ENCODE measurements around the gene FAM3C. TPM values are rescaled to one million over a fixed set of nuclear protein-coding genes. Genes with fewer than 3 reads are reported as not detected.

Gene FAM3C
- total RNA-seq, 4 donors from 2014 or later = 27.4 to 48.1 (median 31.8) TPM

DNA sequence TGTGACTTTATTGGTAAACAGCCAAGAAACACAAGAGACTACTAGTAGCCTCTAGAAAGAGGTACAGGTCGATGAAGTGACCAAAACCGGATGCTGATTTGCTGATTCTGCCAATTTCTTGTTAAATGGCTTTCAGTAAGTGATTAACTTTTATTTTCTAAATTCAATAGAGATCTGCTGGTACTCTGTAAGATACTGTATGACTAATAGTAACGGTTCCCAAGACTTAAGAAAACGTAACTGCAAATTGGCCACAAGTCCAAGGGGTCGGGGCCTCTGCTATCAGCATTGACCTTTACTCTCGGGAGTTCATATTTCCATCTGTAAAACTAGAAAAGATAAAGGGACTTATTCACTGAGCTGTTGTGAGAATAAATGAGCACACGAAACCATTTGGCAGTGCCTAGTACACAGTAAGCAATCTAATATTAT is 1.4 kb downstream of the FAM3C start:
- Histone ChIP-seq H3K27ac (no peak overlapping the region), H3K36me3 (no peaks in the 10 kb centered on the region), H3K4me1 (peaks cover 0 to 15% (median 2%) of the 10 kb centered on the region in 3 donors), H3K27me3 (no peaks in the 10 kb centered on the region), H3K9me3 (no peaks in the 10 kb centered on the region), H3K4me3 (peak overlapping the region in 1 of 2 donors; percentile 85)
- WGBS, 2 donors (ENCODE audit: low coverage in 1 of 2) = 41 to 62% methylated on average over 7 of the region's 7 CpGs
- no peak for TF ChIP-seq POLR2AphosphoS5 (IDR thresholded peaks at IDR 0.05)
- no peak for ATAC-seq

DNA sequence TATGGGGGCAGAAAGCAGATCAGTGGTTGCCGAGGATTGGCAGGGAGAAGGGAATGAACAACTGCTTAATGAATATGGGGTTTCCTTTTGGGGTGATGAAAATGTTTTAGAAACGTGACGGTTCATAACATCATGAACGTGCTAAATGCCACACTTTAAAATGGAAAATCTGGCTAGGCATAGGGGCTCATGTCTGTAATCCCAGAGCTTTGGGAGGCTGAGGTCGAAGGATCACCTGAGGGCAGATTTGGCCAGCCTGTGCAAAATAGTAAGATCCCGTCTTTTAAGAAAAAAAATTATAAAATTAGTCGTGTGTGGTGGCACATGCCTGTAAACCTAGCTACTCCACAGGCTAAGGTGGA is 3.1 kb downstream of the FAM3C start:
- H3K9me3 ChIP-seq = no peaks in the 10 kb centered on the region
- TF ChIP-seq POLR2A (IDR thresholded peaks at IDR 0.05) (no peak), POLR2AphosphoS5 (IDR thresholded peaks at IDR 0.05) (no peak), EP300 (IDR thresholded peaks at IDR 0.05) (no peak)
- TF ChIP-seq, protein P1, sequence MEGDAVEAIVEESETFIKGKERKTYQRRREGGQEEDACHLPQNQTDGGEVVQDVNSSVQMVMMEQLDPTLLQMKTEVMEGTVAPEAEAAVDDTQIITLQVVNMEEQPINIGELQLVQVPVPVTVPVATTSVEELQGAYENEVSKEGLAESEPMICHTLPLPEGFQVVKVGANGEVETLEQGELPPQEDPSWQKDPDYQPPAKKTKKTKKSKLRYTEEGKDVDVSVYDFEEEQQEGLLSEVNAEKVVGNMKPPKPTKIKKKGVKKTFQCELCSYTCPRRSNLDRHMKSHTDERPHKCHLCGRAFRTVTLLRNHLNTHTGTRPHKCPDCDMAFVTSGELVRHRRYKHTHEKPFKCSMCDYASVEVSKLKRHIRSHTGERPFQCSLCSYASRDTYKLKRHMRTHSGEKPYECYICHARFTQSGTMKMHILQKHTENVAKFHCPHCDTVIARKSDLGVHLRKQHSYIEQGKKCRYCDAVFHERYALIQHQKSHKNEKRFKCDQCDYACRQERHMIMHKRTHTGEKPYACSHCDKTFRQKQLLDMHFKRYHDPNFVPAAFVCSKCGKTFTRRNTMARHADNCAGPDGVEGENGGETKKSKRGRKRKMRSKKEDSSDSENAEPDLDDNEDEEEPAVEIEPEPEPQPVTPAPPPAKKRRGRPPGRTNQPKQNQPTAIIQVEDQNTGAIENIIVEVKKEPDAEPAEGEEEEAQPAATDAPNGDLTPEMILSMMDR (IDR thresholded peaks at IDR 0.05) = no peak
- WGBS, 2 donors (ENCODE audit: low coverage in 1 of 2) = 90 to 96% methylated on average over 7 of the region's 7 CpGs
- no peaks in the 10 kb centered on the region for H3K27me3 ChIP-seq
- no peak for ATAC-seq
- H3K4me1 ChIP-seq = peaks cover 0 to 15% (median 2%) of the 10 kb centered on the region in 3 donors
- no peaks in the 10 kb centered on the region for H3K36me3 ChIP-seq
- H3K27ac ChIP-seq = no peak overlapping the region
- H3K4me3 ChIP-seq = no peak overlapping the region

DNA sequence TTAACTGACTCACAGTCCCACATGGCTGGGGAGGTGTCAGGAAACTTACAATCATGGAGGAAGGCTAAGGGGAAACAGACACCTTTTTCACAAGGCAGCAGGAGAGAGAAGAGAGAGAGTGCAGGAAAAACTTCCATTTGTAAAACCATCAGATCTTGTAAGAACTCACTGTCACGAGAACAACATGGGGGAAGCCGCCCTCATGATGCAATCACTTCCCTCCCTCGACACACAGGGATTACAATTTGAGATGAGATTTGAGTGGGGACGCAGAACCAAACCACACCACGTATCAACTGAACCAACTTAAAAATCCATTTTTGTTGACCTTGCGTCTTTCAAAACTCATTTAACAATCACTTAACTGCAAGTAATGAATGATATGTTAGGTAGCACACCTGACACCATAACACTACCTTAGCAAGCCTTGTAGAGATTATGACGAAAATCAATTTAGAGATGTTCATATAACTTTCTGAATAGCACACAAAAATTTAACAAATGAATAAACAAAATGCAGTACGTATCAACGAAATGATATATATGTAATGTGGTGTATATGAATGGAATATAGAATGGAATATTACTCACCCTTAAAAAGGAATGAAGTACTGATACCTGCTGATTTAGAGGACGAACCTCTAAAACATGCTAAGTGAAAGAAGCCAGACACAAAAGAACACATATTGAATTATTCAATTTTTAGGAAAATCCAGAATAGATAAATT is 3.7 kb downstream of the FAM3C start:
- no peaks in the 10 kb centered on the region for H3K9me3 ChIP-seq
- no peaks in the 10 kb centered on the region for H3K27me3 ChIP-seq
- no peak for TF ChIP-seq POLR2AphosphoS5 (IDR thresholded peaks at IDR 0.05)
- no peak for TF ChIP-seq POLR2A (IDR thresholded peaks at IDR 0.05)
- TF ChIP-seq, protein P1 (IDR thresholded peaks at IDR 0.05) = no peak
- TF ChIP-seq EP300 (IDR thresholded peaks at IDR 0.05) = no peak
- no peak overlapping the region for H3K4me3 ChIP-seq
- H3K4me1 ChIP-seq = peaks cover 0 to 15% (median 2%) of the 10 kb centered on the region in 3 donors
- ATAC-seq = no peak
- H3K36me3 ChIP-seq = no peaks in the 10 kb centered on the region
- 94 to 95% methylated on average over 5 to 10 of the region's 10 CpGs for WGBS, 2 donors (ENCODE audit: low coverage in 1 of 2)
- no peak overlapping the region for H3K27ac ChIP-seq

DNA sequence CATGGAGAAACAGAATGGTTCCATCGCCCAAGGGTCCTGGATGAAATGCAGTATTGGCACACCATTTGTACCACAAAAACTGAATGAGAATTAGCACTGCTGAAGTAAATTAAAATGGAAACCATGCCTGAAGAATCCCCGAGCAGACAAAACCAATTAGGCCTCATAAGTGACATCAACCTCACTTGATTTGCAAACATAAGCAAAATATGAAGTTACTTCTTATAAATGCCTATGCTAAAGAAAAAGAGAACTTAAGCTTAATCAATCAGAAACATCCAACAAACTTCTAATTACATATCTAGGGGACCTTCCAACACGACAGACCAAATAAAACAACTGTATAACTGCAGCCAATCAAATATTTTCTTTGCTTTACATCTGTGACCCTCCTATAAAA is 4.4 kb downstream of the FAM3C start:
- TF ChIP-seq EP300 (IDR thresholded peaks at IDR 0.05) (no peak), POLR2AphosphoS5 (IDR thresholded peaks at IDR 0.05) (no peak), POLR2A (IDR thresholded peaks at IDR 0.05) (no peak)
- TF ChIP-seq, protein P1 (IDR thresholded peaks at IDR 0.05) = no peak
- no peaks in the 10 kb centered on the region for H3K36me3 ChIP-seq
- WGBS, 2 donors (ENCODE audit: low coverage in 1 of 2) = 59 to 60% methylated on average over 2 to 3 of the region's 3 CpGs
- no peak for ATAC-seq
- H3K27me3 ChIP-seq = no peaks in the 10 kb centered on the region
- H3K4me1 ChIP-seq = peaks cover 0 to 15% (median 2%) of the 10 kb centered on the region in 3 donors
- no peak overlapping the region for H3K4me3 ChIP-seq
- no peak overlapping the region for H3K27ac ChIP-seq
- no peaks in the 10 kb centered on the region for H3K9me3 ChIP-seq

DNA sequence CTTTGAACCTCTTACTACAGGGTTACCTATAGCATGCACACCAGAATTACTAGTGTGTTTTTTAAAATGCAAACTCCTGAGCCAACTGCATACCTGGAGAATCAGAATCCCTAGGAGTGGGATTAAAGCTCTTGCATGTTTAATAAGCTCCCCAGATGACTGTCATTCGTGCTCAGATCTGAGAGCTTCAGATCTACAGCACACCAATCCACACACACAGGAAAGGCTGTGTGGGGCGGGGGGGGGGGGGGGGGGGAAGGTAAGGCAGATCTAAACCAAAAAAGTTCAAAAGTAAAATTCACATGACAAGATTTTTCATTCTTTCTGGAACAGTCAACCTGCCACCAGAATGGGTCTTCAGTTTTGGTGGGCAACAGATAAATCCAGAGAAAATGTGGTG is 5.5 kb downstream of the FAM3C start:
- no peak for ATAC-seq
- TF ChIP-seq POLR2AphosphoS5 (IDR thresholded peaks at IDR 0.05) = no peak
- no peak for TF ChIP-seq POLR2A (IDR thresholded peaks at IDR 0.05)
- 100% methylated on average over 1 of the region's 2 CpGs; no CpG with 5 or more reads in 1 of the 2 donors for WGBS, 2 donors (ENCODE audit: low coverage in 1 of 2)

DNA sequence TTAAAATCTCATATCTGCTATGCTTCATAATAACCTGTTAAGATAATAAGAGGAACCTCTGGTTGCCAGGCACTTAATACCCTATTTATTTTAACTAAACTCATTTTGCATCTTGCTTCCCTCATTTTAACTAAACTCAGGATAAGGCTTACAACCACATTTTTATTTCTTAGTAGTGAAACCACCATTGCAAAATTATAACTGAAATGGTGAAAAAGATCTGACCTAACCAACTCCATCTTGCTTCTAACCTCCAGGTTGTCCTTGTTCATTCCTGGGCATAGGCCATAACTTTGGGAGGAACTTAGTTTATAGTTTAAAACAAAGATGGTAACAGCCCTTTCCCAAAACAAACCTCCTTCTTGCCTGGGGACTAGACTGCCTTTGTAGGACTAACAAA is 6.0 kb downstream of the FAM3C start:
- Histone ChIP-seq H3K27me3 (no peaks in the 10 kb centered on the region), H3K27ac (no peak overlapping the region), H3K36me3 (no peaks in the 10 kb centered on the region), H3K4me1 (peaks cover 0 to 23% (median under 1%) of the 10 kb centered on the region in 3 donors), H3K4me3 (no peak overlapping the region), H3K9me3 (no peaks in the 10 kb centered on the region)
- no peak for ATAC-seq
- TF ChIP-seq EP300 (IDR thresholded peaks at IDR 0.05) (no peak), POLR2A (IDR thresholded peaks at IDR 0.05) (no peak), POLR2AphosphoS5 (IDR thresholded peaks at IDR 0.05) (no peak)
- TF ChIP-seq, protein P1 (IDR thresholded peaks at IDR 0.05) = no peak

More for the DNA sequence above, 5.5 kb downstream of the FAM3C start:
- Histone ChIP-seq H3K27ac (no peak overlapping the region), H3K4me1 (peaks cover 0 to 23% (median 2%) of the 10 kb centered on the region in 3 donors), H3K9me3 (no peaks in the 10 kb centered on the region), H3K4me3 (no peak overlapping the region), H3K27me3 (no peaks in the 10 kb centered on the region), H3K36me3 (no peaks in the 10 kb centered on the region)

Measured in gastroesophageal sphincter (tissue), 4 donors.